ENCODE measurements around the gene BICDL1. TPM values are rescaled to one million over a fixed set of nuclear protein-coding genes. Genes with fewer than 3 reads are reported as not detected.

BICDL1 gene
- total RNA-seq, 1 experiment from 2014 or later = 14.2 TPM

- H3K36me3 Mint-ChIP-seq (ENCODE audit: insufficient read depth, unreplicated experiment) = no peaks in the 10 kb centered on the region
- H3K4me1 Mint-ChIP-seq (ENCODE audit: low read depth, unreplicated experiment) = no peaks in the 10 kb centered on the region
- intact Hi-C loops (cut with micrococcal nuclease; ENCODE audit: unreplicated experiment) = no loop called here
- no peak for DNase-seq
- H3K36me3 ChIP-seq (ENCODE audit: control insufficient read depth, insufficient read depth, low read length) = no peaks in the 10 kb centered on the region
- no peak overlapping the region for H3K4me3 Mint-ChIP-seq (ENCODE audit: unreplicated experiment)
- no peaks in the 10 kb centered on the region for H3K27me3 Mint-ChIP-seq (ENCODE audit: insufficient read depth, unreplicated experiment)
- TF ChIP-seq CTCF (IDR thresholded peaks at IDR 0.05; ENCODE audit: insufficient read depth in 1 of 2, low read depth in 1 of 2, low read length in 1 of 2, severe bottlenecking in 1 of 2, unreplicated experiment in 1 of 2) = no peak
- no peaks in the 10 kb centered on the region for H3K9me3 ChIP-seq
- ChIA-PET CTCF (interaction anchor here (0.9 kb wide), 1 partner anchor 35 kb away, joined by 3 read pairs; no protein-coding TSS in a partner anchor), POLR2A (no interaction called here)
- H3K4me1 ChIP-seq = no peaks in the 10 kb centered on the region
- H3K27ac Mint-ChIP-seq (ENCODE audit: unreplicated experiment) = no peak overlapping the region
- no peaks in the 10 kb centered on the region for H3K27me3 ChIP-seq (replicated peaks; ENCODE audit: control insufficient read depth, insufficient read depth, low read length)
- H3K9me3 Mint-ChIP-seq (ENCODE audit: unreplicated experiment) = no peaks in the 10 kb centered on the region
- no peak overlapping the region for H3K4me3 ChIP-seq (ENCODE audit: low read depth, low read length)
- BruUV-seq (replicated peaks) = no TSS peak
Measured at GRCh38 chr12:120072472-120073249, 83.6 kb downstream of the BICDL1 start.

DNA sequence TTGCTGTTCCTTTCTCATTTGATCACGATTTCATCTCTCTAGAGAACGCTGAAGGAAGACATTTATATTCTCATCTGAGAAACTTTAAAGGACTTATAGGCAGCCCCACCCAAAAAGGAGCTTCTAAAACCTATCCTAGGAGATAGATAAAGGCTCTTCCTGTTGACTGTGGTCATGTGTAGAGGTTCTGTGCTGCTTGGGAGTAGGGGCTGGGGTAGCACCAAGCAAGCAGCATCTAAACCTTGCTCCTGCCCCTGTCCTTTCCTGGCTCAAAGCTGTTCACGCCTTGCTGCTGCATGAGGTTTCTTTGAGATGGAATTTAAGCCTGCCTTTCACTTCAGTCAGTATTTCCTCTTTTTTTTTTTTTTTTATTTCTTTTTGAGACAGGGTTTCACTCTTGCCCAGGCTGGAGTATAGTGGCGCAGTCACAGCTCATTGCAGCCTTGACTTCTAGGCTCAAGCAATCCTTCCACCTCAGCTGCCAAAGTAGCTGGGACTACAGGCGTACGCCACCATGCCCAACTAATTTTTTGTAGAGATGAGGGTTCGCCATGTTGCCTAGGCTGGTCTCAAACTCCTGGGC is 86.1 kb downstream of the BICDL1 start:
- Mint-ChIP-seq H3K27me3 (ENCODE audit: insufficient read depth, unreplicated experiment) (no peaks in the 10 kb centered on the region), H3K4me1 (ENCODE audit: low read depth, unreplicated experiment) (peaks cover 13% of the 10 kb centered on the region), H3K4me3 (ENCODE audit: unreplicated experiment) (no peak overlapping the region), H3K9me3 (ENCODE audit: unreplicated experiment) (no peaks in the 10 kb centered on the region), H3K27ac (ENCODE audit: unreplicated experiment) (no peak overlapping the region), H3K36me3 (ENCODE audit: insufficient read depth, unreplicated experiment) (no peaks in the 10 kb centered on the region)
- intact Hi-C loops (cut with micrococcal nuclease; ENCODE audit: unreplicated experiment) = no loop called here
- POLR2A ChIA-PET = no interaction called here
- Histone ChIP-seq H3K27me3 (replicated peaks; ENCODE audit: control insufficient read depth, insufficient read depth, low read length) (no peaks in the 10 kb centered on the region), H3K9me3 (no peaks in the 10 kb centered on the region), H3K4me3 (ENCODE audit: low read depth, low read length) (no peak overlapping the region), H3K4me1 (peaks cover 17% of the 10 kb centered on the region), H3K36me3 (ENCODE audit: control insufficient read depth, insufficient read depth, low read length) (no peaks in the 10 kb centered on the region)
- no peak for DNase-seq
- CTCF ChIA-PET = no interaction called here
- no peak for TF ChIP-seq CTCF (IDR thresholded peaks at IDR 0.05; ENCODE audit: insufficient read depth in 1 of 2, low read depth in 1 of 2, low read length in 1 of 2, severe bottlenecking in 1 of 2, unreplicated experiment in 1 of 2)
- BruUV-seq (replicated peaks) = no TSS peak

DNA sequence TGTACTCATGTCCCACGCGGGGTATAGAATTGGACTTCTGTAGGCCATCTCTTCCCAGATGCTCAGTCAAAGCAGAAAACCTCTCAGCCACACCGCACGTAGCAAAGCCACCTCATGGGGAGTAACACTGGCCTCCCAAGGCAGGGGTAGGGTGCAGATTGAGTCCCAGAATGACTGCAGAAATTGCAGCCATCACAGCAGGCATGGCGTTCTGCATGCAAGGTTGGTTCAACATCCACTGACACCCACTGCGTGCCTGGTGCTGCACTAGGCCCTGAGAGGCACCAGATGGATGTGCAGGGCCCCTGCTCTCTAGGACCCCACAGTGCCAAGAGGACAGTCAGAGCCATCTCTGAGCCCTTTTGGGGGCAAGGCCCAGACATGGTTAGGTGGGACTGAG is 87.6 kb downstream of the BICDL1 start:
- intact Hi-C loops (cut with micrococcal nuclease; ENCODE audit: unreplicated experiment) = no loop called here
- TF ChIP-seq CTCF (IDR thresholded peaks at IDR 0.05; ENCODE audit: insufficient read depth in 1 of 2, low read depth in 1 of 2, low read length in 1 of 2, severe bottlenecking in 1 of 2, unreplicated experiment in 1 of 2) = no peak
- Mint-ChIP-seq H3K27me3 (ENCODE audit: insufficient read depth, unreplicated experiment) (no peaks in the 10 kb centered on the region), H3K4me3 (ENCODE audit: unreplicated experiment) (no peak overlapping the region), H3K9me3 (ENCODE audit: unreplicated experiment) (no peaks in the 10 kb centered on the region), H3K4me1 (ENCODE audit: low read depth, unreplicated experiment) (peaks cover 17% of the 10 kb centered on the region), H3K36me3 (ENCODE audit: insufficient read depth, unreplicated experiment) (no peaks in the 10 kb centered on the region), H3K27ac (ENCODE audit: unreplicated experiment) (no peak overlapping the region)
- CTCF ChIA-PET = no interaction called here
- Histone ChIP-seq H3K27me3 (replicated peaks; ENCODE audit: control insufficient read depth, insufficient read depth, low read length) (no peaks in the 10 kb centered on the region), H3K4me1 (peaks cover 17% of the 10 kb centered on the region), H3K9me3 (no peaks in the 10 kb centered on the region), H3K36me3 (ENCODE audit: control insufficient read depth, insufficient read depth, low read length) (no peaks in the 10 kb centered on the region), H3K4me3 (ENCODE audit: low read depth, low read length) (no peak overlapping the region)
- no peak for DNase-seq
- POLR2A ChIA-PET = no interaction called here
- BruUV-seq (replicated peaks) = no TSS peak
